GM23248 (cell line): Measurements from ENCODE around the gene CCDC28B.

ENCODE experiments used
- EZH2 ChIP-seq: fragments of 200-600 bp; sonication (generic); IDR thresholded peaks from 2 replicates; pipeline ENCODE4 v1.6.1; 2018; ENCODE audit warnings: antibody characterized with exemption, mild to moderate bottlenecking; ENCODE audit not compliant: insufficient read depth, poor library complexity, severe bottlenecking
- EZH2phosphoT487 ChIP-seq: fragments of 200-600 bp; sonication (generic); IDR thresholded peaks from 2 replicates; pipeline ENCODE4 v1.6.1; 2018; ENCODE audit warnings: antibody characterized with exemption, moderate library complexity, mild to moderate bottlenecking, low read depth; ENCODE audit not compliant: insufficient read depth

DNA sequence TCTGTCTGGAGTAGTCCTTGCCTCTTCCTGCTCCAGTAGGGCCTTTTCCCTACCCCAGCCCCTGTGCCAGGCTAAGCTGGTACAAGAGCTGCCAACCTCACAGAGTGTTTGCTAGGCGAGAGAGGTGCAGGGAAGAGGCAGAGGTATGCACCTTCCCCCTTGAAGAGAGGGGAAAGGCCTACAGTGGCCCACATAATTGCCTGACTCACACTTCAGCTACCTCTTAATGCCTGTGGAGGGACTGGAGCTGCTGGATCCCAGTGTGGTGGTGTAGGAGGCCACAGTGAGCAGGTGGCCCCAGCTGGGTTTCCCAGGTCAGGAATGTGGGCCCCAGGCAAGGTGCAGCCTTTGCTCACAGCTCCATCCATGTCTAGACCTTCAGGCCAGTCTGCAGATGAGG is 3.3 kb upstream of the CCDC28B start:
- no peak for TF ChIP-seq EZH2
- TF ChIP-seq EZH2phosphoT487: no peak
